GM12801 (cell line): ENCODE measurements around the gene PRDM8.

Source experiments
- CTCF ChIP-seq: IDR thresholded peaks from one replicate; pipeline ENCODE4 v1.5.1; 2011; ENCODE audit warnings: control low read depth; ENCODE audit not compliant: insufficient read length; ENCODE audit errors: extremely low read depth

PRDM8 gene

GRCh38 chr4:80184825-80185756, 12.2 kb upstream of the PRDM8 start:
- TF ChIP-seq CTCF: no peak

GRCh38 chr4:80185787-80186548, 11.3 kb upstream of the PRDM8 start:
- TF ChIP-seq CTCF: no peak

GRCh38 chr4:80186676-80187075, 10.6 kb upstream of the PRDM8 start:
- TF ChIP-seq CTCF: no peak

- no peak for TF ChIP-seq CTCF
These were observed 9.6 kb upstream of the PRDM8 start for GRCh38 chr4:80187677-80188076.

GRCh38 chr4:80188457-80188800, 8.9 kb upstream of the PRDM8 start:
- no peak for TF ChIP-seq CTCF

GRCh38 chr4:80188801-80189458, 8.4 kb upstream of the PRDM8 start:
- TF ChIP-seq CTCF: no peak

- no peak for TF ChIP-seq CTCF
These were observed 7.7 kb upstream of the PRDM8 start for GRCh38 chr4:80189581-80189955.
